ENCODE data around the gene GALNT7.

GALNT7 gene

DNA sequence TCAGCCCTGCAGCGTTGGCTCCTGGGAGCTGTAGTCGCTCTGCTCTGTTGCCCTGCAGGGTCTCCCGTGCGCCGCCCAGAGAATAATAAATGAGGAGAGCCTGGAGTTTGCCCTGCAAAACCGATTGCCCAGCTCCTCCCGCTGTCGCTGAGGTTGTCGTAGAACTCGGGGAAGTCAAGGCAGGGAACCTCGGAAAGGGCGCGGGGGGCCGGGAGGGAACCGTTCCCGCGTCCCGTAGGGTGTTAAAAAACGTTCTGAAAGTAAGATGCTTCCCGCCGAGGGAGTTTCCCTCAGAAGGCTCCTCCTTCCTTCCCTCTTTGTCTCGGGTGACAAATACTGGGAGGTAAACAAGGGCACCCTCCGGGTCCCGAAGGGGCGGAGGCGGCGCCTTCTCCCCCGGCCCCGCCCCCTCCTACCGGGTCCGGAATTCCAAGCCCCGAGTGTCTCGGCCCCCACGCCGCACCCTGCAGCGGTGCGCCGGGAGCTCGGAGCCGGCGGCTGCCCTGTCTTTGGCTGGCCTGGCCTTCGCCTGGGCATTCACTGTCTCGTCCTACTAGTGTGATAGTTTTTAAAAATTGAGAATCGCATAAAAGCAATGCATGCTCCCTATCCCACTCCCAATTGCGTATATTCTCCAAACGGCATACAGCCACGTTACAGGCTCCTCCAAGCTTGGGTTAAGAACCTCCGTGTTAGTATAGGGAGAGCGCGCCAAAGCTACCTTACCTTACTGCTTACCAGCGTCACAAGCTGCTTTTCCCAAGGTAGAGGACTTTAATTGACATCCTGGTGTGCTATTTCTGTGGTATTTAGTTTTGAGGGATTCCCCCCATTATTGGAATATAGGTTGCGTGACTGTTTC is 166.5 kb downstream of the GALNT7 start:
- no peaks in the 10 kb centered on the region for H3K9me3 Mint-ChIP-seq
- H3K27me3 Mint-ChIP-seq, result peaks cover 4 to 6% of the 10 kb centered on the region in 2 donors
- peaks cover 15 to 20% of the 10 kb centered on the region in 2 donors for H3K4me1 Mint-ChIP-seq
- DNase-seq, result peak; percentile 25
- ATAC-seq (replicated peaks), result peak; percentile 44 to 46
- peak overlapping the region; percentile 98 for H3K27ac Mint-ChIP-seq
- H3K4me3 Mint-ChIP-seq, result peak overlapping the region; percentile 91 to 99
- peaks cover 9 to 14% of the 10 kb centered on the region in 2 donors for H3K36me3 Mint-ChIP-seq

- no peaks in the 10 kb centered on the region for H3K9me3 Mint-ChIP-seq
- ATAC-seq (replicated peaks), result no peak
- H3K36me3 Mint-ChIP-seq, result peaks cover 5 to 10% of the 10 kb centered on the region in 2 donors
- H3K27me3 Mint-ChIP-seq, result peaks cover 4 to 6% of the 10 kb centered on the region in 2 donors
- no peak overlapping the region for H3K27ac Mint-ChIP-seq
- H3K4me3 Mint-ChIP-seq, result no peak overlapping the region
- H3K4me1 Mint-ChIP-seq, result peaks cover 12 to 15% of the 10 kb centered on the region in 2 donors
- no peak for DNase-seq
Measured at GRCh38 chr4:173337463-173337862, 168.9 kb downstream of the GALNT7 start.

- H3K27ac Mint-ChIP-seq, result no peak overlapping the region
- no peaks in the 10 kb centered on the region for H3K36me3 Mint-ChIP-seq
- ATAC-seq (replicated peaks), result no peak
- no peak overlapping the region for H3K4me3 Mint-ChIP-seq
- peaks cover 5 to 9% of the 10 kb centered on the region in 2 donors for H3K4me1 Mint-ChIP-seq
- no peaks in the 10 kb centered on the region for H3K9me3 Mint-ChIP-seq
- no peak for DNase-seq
- no peaks in the 10 kb centered on the region for H3K27me3 Mint-ChIP-seq
Measured at GRCh38 chr4:173343832-173344397, 175.3 kb downstream of the GALNT7 start.

- ATAC-seq (replicated peaks), result no peak
- Mint-ChIP-seq H3K4me1 (peaks cover 5 to 9% of the 10 kb centered on the region in 2 donors), H3K9me3 (no peaks in the 10 kb centered on the region), H3K4me3 (peak overlapping the region in 1 of 2 donors; percentile 50), H3K36me3 (no peaks in the 10 kb centered on the region), H3K27ac (no peak overlapping the region), H3K27me3 (no peaks in the 10 kb centered on the region)
- DNase-seq, result no peak
Measured at GRCh38 chr4:173345648-173346047, 177.0 kb downstream of the GALNT7 start.

DNA sequence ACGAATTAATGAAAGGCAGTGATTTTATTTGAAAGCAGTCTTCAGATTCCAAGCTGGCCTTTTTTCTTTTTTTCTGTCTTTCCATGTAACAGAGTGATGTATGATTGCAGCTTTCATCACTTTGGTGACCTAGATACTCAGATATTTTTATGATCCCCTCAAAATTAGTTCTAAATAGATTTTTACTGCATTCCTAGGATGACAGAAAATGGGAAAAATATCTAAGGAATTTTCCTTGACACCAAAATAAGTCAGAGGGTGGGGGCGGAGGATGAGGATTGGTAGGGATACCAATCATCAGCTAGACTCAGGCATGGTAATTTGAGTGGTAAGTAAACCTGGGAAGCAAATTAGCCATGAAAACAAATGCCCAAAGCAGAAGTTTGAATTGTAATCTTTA is 177.5 kb downstream of the GALNT7 start:
- Mint-ChIP-seq H3K4me3 (no peak overlapping the region), H3K9me3 (no peaks in the 10 kb centered on the region), H3K27ac (no peak overlapping the region), H3K4me1 (peaks cover 5 to 9% of the 10 kb centered on the region in 2 donors), H3K27me3 (no peaks in the 10 kb centered on the region), H3K36me3 (no peaks in the 10 kb centered on the region)
- ATAC-seq (replicated peaks) (no peak), DNase-seq (no peak)

GRCh38 chr4:173347467-173347866 is 178.9 kb downstream of the GALNT7 start:
- no peak for DNase-seq
- no peaks in the 10 kb centered on the region for H3K36me3 Mint-ChIP-seq
- no peaks in the 10 kb centered on the region for H3K9me3 Mint-ChIP-seq
- no peak for ATAC-seq (replicated peaks)
- H3K27me3 Mint-ChIP-seq, result no peaks in the 10 kb centered on the region
- H3K4me1 Mint-ChIP-seq, result peaks cover 5 to 9% of the 10 kb centered on the region in 2 donors
- no peak overlapping the region for H3K4me3 Mint-ChIP-seq
- H3K27ac Mint-ChIP-seq, result peak overlapping the region; percentile 1

DNA sequence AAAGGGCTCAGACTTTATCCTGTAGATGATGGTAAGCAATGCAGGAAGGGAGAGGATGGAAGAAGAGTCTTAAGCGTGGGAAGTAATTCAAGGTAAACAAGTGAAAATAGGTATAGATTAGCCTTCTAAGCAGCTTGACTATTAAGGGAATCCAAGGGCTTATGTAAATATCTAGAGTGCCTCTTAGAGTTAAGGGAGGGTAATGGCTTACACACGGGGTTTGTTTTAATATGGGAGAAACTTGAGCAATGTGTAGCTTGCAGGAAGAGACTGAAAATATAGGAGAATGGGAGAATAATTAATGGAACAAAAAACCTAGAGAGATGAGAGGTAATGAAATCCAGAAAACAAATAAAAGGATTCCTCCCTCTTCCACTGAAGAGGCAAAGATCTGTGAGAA is 189.3 kb downstream of the GALNT7 start:
- H3K36me3 Mint-ChIP-seq, result no peaks in the 10 kb centered on the region
- H3K4me1 Mint-ChIP-seq, result no peaks in the 10 kb centered on the region
- H3K27ac Mint-ChIP-seq, result no peak overlapping the region
- H3K9me3 Mint-ChIP-seq, result peaks cover 0 to 1% of the 10 kb centered on the region in 2 donors
- DNase-seq (no peak), ATAC-seq (replicated peaks) (no peak)
- H3K4me3 Mint-ChIP-seq, result no peak overlapping the region
- no peaks in the 10 kb centered on the region for H3K27me3 Mint-ChIP-seq

- Mint-ChIP-seq H3K27me3 (no peaks in the 10 kb centered on the region), H3K4me1 (no peaks in the 10 kb centered on the region), H3K4me3 (no peak overlapping the region), H3K36me3 (no peaks in the 10 kb centered on the region), H3K27ac (no peak overlapping the region), H3K9me3 (peaks cover 0 to 1% of the 10 kb centered on the region in 2 donors)
- no peak for DNase-seq
- no peak for ATAC-seq (replicated peaks)
Measured at GRCh38 chr4:173360587-173361221, 192.1 kb downstream of the GALNT7 start.

DNA sequence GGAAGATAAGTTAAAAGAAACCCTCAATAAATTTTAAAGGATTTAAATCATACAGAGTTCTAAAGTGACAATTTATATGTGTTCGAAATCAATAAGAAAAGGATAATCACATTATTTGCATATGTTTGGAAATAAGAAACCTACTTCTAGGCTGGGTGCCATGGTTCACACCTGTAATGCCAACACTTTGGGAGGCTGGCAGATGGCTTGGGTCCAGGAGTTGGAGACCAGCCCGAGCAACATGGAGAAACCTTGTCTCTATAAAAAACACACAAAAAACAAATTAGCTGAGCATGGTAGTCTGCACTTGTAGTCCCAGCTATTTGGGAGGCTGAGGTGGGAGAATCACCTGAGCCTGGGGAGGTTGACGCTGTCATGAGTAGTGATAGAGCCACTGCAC is 194.1 kb downstream of the GALNT7 start:
- no peak for DNase-seq
- Mint-ChIP-seq H3K27me3 (no peaks in the 10 kb centered on the region), H3K9me3 (peaks cover 0 to 1% of the 10 kb centered on the region in 2 donors), H3K27ac (no peak overlapping the region), H3K36me3 (no peaks in the 10 kb centered on the region), H3K4me1 (no peaks in the 10 kb centered on the region), H3K4me3 (no peak overlapping the region)
- ATAC-seq (replicated peaks), result no peak

DNA sequence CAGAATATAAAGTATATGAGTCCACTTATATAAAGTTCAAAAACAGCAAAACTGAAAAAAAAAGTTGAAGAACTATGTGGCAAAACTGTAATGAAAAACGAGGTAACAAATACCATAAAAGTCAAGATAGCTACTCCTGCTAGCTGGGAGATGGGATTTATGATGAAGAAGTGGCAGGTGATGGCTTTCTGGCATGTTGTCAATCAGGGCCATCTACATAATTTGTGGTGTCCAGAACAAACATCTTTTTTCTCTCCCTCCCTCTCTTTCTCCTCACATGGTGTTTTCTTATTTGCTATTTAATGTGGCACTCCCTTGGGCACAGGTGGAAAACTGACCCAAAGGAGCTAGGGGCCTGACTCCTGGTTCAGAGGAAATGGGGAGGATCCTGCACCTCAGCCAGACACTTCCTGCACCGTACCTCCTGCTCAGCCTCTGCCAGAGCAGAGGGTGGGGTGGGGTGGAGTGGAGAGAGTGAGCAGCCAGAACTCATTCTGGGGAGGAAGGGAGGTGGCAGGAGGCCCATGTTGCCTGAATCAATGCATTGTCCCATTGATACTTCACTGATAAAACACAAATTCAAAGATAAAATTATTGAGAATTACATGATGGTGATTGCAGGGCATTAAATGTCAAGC is 196.9 kb downstream of the GALNT7 start:
- DNase-seq, result no peak
- no peak overlapping the region for H3K27ac Mint-ChIP-seq

DNA sequence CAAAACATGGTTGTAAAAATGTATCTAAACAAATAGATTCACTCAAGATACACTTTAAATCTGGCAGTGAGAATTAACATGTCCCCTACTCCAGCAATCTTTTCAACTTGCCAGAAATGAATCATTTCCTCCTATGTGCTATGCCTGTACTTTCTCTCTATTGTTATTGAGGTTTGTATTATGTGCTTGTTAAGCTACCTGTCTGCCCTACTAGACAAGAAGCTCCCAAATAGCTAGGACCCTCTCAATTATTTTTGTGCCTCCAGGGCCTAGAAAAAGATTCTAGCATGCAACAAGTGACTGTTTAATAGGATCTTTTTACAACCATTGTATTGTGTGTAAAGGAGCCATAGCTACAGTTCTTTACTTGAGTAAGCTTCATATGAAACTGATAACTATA is 198.7 kb downstream of the GALNT7 start:
- Mint-ChIP-seq H3K4me3 (no peak overlapping the region), H3K9me3 (no peaks in the 10 kb centered on the region)

More for the DNA sequence above, 196.9 kb downstream of the GALNT7 start:
- no peaks in the 10 kb centered on the region for H3K9me3 Mint-ChIP-seq
- no peak overlapping the region for H3K4me3 Mint-ChIP-seq
- H3K4me1 Mint-ChIP-seq, result peaks cover 0 to 1% of the 10 kb centered on the region in 2 donors
- ATAC-seq (replicated peaks), result no peak
- H3K36me3 Mint-ChIP-seq, result no peaks in the 10 kb centered on the region
- H3K27me3 Mint-ChIP-seq, result no peaks in the 10 kb centered on the region

DNA sequence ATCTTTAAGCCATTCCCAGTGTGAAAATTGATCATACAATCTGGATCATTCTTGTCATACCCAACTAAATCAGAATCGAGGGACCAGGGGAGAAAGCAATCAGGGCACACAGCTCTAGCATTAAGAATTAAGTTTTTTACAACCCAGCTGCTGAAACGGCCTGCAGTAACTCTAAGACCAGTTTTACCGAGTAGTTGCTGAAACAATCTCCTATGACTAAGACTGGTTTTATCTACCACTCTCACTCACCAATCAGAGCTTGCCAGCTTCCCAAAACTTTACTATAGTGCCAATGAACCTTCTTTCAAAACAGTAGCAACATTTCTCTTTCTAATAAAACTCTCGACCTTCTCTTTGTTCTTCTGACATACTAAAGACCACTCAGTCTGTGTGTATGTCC is 199.3 kb downstream of the GALNT7 start:
- no peak overlapping the region for H3K4me3 Mint-ChIP-seq
- H3K27me3 Mint-ChIP-seq, result no peaks in the 10 kb centered on the region
- no peak overlapping the region for H3K27ac Mint-ChIP-seq
- peaks cover 2 to 3% of the 10 kb centered on the region in 2 donors for H3K36me3 Mint-ChIP-seq
- H3K4me1 Mint-ChIP-seq, result peaks cover 3 to 12% of the 10 kb centered on the region in 2 donors
- no peaks in the 10 kb centered on the region for H3K9me3 Mint-ChIP-seq
- ATAC-seq (replicated peaks) (no peak), DNase-seq (no peak)

More for the DNA sequence above, 198.7 kb downstream of the GALNT7 start:
- H3K36me3 Mint-ChIP-seq, result peaks cover 2 to 3% of the 10 kb centered on the region in 2 donors
- H3K4me1 Mint-ChIP-seq, result peaks cover 3 to 7% of the 10 kb centered on the region in 2 donors
- H3K27ac Mint-ChIP-seq, result no peak overlapping the region
- DNase-seq (no peak), ATAC-seq (replicated peaks) (no peak)
- no peaks in the 10 kb centered on the region for H3K27me3 Mint-ChIP-seq

- Mint-ChIP-seq H3K4me1 (peaks cover 5 to 17% of the 10 kb centered on the region in 2 donors), H3K36me3 (peaks cover 2 to 6% of the 10 kb centered on the region in 2 donors), H3K9me3 (no peaks in the 10 kb centered on the region), H3K27me3 (peaks cover 0 to 5% of the 10 kb centered on the region in 2 donors), H3K4me3 (peak overlapping the region; percentile 99 to 100), H3K27ac (peak overlapping the region; percentile 98)
- ATAC-seq (replicated peaks) (peak; percentile 44 to 46), DNase-seq (no peak)
Measured at GRCh38 chr4:173370130-173370476, 201.5 kb downstream of the GALNT7 start.

Data from stimulated activated naive B cell treated with anti-CD40 and anti-IgM and Interleukin-4, amounts not matched to agents 10 μg/mL and 1 μg/mL and 100 μg/mL, for 72 hours (primary cell).